Glomerular visceral epithelial cell (primary cell): Measurements from ENCODE around the gene MTX3.

Experiments used
- DNase-seq: peaks from one replicate; pipeline ENCODE4 v3.0.0-alpha.2; 2016; ENCODE audit errors: extremely low spot score

Gene MTX3

GRCh38 chr5:79936002-79936645 lies 54.9 kb downstream of the MTX3 start:
- no peak for DNase-seq

GRCh38 chr5:79934681-79935080 lies 56.4 kb downstream of the MTX3 start:
- no peak for DNase-seq

- DNase-seq, result no peak
Observed at GRCh38 chr5:79932510-79933504, 58.3 kb downstream of the MTX3 start.

GRCh38 chr5:79931866-79932265 lies 59.2 kb downstream of the MTX3 start:
- DNase-seq, result no peak

- DNase-seq, result no peak
Observed at GRCh38 chr5:79931409-79931808, 59.7 kb downstream of the MTX3 start.

GRCh38 chr5:79929095-79929494 lies 62.0 kb downstream of the MTX3 start:
- DNase-seq, result no peak
